Activated CD4-positive, CD25-positive, alpha-beta regulatory T cell (primary cell): ENCODE results near the gene DMTF1.
"Not testable (repeated sequence)": the region's sequence is repeated elsewhere in the genome, so short reads cannot be mapped to it uniquely, and the experiment has no call there.

Experiments used
- DNase-seq, 4 experiments: peaks; one replicate each; lab custom pipeline; 2025; lab: John Stamatoyannopoulos, UW

Gene DMTF1

GRCh38 chr7:87225696-87226095 lies 73.4 kb downstream of the DMTF1 start:
- no peak for DNase-seq

GRCh38 chr7:87226495-87226894 lies 74.2 kb downstream of the DMTF1 start:
- no peak for DNase-seq

GRCh38 chr7:87231258-87231657 lies 79.0 kb downstream of the DMTF1 start:
- DNase-seq, result no peak

- no peak for DNase-seq
These were observed 79.5 kb downstream of the DMTF1 start for GRCh38 chr7:87231711-87232110.

- no peak for DNase-seq
These were observed 82.7 kb downstream of the DMTF1 start for GRCh38 chr7:87234949-87235348.

GRCh38 chr7:87238464-87239051 lies 86.3 kb downstream of the DMTF1 start:
- not testable (repeated sequence) for DNase-seq

- not testable (repeated sequence) for DNase-seq
These were observed 93.4 kb downstream of the DMTF1 start for GRCh38 chr7:87245671-87246070.
